Transverse colon (tissue), 4 donors: Measurements from ENCODE around the gene FAM151B. TPM values are rescaled to one million over a fixed set of nuclear protein-coding genes. Genes with fewer than 3 reads are reported as not detected.

Experiments used
- DNase-seq: peaks from one replicate; pipeline ENCODE4 v3.0.0-alpha.2; 2019
- H3K27ac ChIP-seq, 4 donors: fragments of 200-600 bp; sonication (generic); 2 replicates each; pipeline ENCODE4 v1.5.1; 2016 to 2018; ENCODE audit warnings: inconsistent platforms in 4 of 4
- H3K27me3 ChIP-seq: fragments of 200-600 bp; sonication (generic); 2 replicates; pipeline ENCODE4 v1.5.1; 2017; ENCODE audit warnings: inconsistent platforms
- H3K36me3 ChIP-seq, 4 donors: fragments of 200-600 bp; sonication (generic); 2 replicates each; pipeline ENCODE4 v1.5.1; 2017 to 2019; ENCODE audit warnings: inconsistent platforms in 4 of 4
- H3K4me1 ChIP-seq, 4 donors: fragments of 200-600 bp; sonication (generic); 2 replicates each; pipeline ENCODE4 v1.5.1; 2017 to 2020; ENCODE audit warnings: inconsistent platforms in 4 of 4
- H3K4me3 ChIP-seq, 4 donors: fragments of 200-600 bp; sonication (generic); 1 replicate in 1 of 4; 2 replicates in 3 of 4; pipeline versions ENCODE4 v1.5.1 to v1.6.1; 2017 to 2019; ENCODE audit warnings: inconsistent platforms in 4 of 4
- H3K9me3 ChIP-seq, 2 donors: fragments of 200-600 bp; sonication (generic); 2 replicates each; pipeline ENCODE4 v1.5.1; 2017 to 2019; ENCODE audit warnings: inconsistent platforms in 2 of 2
- EP300 ChIP-seq: sonication (generic); formaldehyde crosslinking; IDR thresholded peaks from one replicate; pipeline ENCODE4 v1.6.1; 2017; ENCODE audit warnings: antibody characterized with exemption, low read depth
- POLR2A ChIP-seq: fragments of 450-650 bp; IDR thresholded peaks from one replicate; pipeline ENCODE4 v1.6.1; 2016; ENCODE audit warnings: antibody characterized with exemption, mild to moderate bottlenecking, moderate library complexity
- POLR2AphosphoS5 ChIP-seq, 3 donors: sonication (generic); formaldehyde crosslinking; IDR thresholded peaks; one replicate each; pipeline ENCODE4 v1.6.1; 2016; ENCODE audit warnings: antibody characterized with exemption in 3 of 3
- WGBS, 2 donors: methylation state at CpG; one replicate each; pipeline ENCODE4 v1.1.5; 2018; ENCODE audit warnings: low coverage in 1 of 2; 5-methylcytosine and 5-hydroxymethylcytosine counted together
- in situ Hi-C, 4 donors: fragments of 200-750 bp; cut with MboI; loops; one replicate each; pipeline versions ENCODE4 v1.15.0 to v1.15.1; 2017; ENCODE audit warnings: low sequenced_read_pairs in 3 of 4, low pct_ligation_motif_present in 1 of 4, low pct_unique_long_range_greater_than_20kb in 1 of 4
- intact Hi-C: fragments of 100-400 bp; cut with DNase I; formaldehyde crosslinking; loops from one replicate; pipeline ENCODE4 v1.15.1; 2023; ENCODE audit warnings: low total_unique reads
- total RNA-seq, 4 donors: library from RNA; depleted of rRNA; stranded (reverse); fragments of >200 nt; gene quantifications; one replicate each; pipeline ENCODE4 v1.1.0, GENCODE V29; 2016
- TF ChIP-seq, protein P1 (sequence below), 5 experiments: fragments of 200-600 bp in 3 of 5; fragments of 450-650 bp in 2 of 5; sonication (generic) in 3 of 5; IDR thresholded peaks; 1 replicate in 2 of 5; 2 replicates in 3 of 5; pipeline ENCODE4 v1.5.1; 2016 to 2017; ENCODE audit warnings: antibody characterized with exemption in 5 of 5, inconsistent platforms in 3 of 5, mild to moderate bottlenecking in 2 of 5, moderate library complexity in 1 of 5

FAM151B gene
- total RNA-seq, 4 donors from 2014 or later, result 1.1 to 4.1 (median 3.8) TPM; not detected in 1

DNA sequence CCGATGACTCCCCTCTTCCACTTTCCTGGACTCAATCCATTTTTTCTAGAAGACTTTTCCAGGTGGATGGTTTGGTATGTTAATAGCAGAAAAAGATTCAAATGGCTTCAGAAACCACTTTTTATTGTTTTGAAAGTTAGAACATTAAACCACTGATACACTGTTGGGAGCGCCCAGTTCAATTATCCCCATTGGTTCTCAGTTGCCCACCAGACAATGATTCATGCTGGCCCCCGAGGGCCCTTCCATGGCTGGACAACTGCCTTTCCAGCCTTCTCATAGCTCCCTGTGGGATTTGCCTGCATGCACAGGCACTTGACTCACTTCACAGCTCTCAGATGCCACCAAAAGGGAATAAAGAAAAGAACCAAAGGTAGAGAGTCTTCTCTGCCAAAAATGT, 103.5 kb downstream of the FAM151B start:
- Histone ChIP-seq H3K4me3 (no peak overlapping the region), H3K36me3 (no peaks in the 10 kb centered on the region), H3K27ac (no peak overlapping the region), H3K27me3 (no peaks in the 10 kb centered on the region), H3K9me3 (no peaks in the 10 kb centered on the region), H3K4me1 (no peaks in the 10 kb centered on the region)
- intact Hi-C loops, result no loop called here
- DNase-seq, result no peak
- TF ChIP-seq, protein P1, sequence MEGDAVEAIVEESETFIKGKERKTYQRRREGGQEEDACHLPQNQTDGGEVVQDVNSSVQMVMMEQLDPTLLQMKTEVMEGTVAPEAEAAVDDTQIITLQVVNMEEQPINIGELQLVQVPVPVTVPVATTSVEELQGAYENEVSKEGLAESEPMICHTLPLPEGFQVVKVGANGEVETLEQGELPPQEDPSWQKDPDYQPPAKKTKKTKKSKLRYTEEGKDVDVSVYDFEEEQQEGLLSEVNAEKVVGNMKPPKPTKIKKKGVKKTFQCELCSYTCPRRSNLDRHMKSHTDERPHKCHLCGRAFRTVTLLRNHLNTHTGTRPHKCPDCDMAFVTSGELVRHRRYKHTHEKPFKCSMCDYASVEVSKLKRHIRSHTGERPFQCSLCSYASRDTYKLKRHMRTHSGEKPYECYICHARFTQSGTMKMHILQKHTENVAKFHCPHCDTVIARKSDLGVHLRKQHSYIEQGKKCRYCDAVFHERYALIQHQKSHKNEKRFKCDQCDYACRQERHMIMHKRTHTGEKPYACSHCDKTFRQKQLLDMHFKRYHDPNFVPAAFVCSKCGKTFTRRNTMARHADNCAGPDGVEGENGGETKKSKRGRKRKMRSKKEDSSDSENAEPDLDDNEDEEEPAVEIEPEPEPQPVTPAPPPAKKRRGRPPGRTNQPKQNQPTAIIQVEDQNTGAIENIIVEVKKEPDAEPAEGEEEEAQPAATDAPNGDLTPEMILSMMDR (IDR thresholded peaks at IDR 0.05), result no peak
- 87 to 100% methylated on average over 2 to 3 of the region's 3 CpGs for WGBS, 2 donors
- in situ Hi-C loops, result no loop called here

GRCh38 chr5:80592105-80592504, 104.2 kb downstream of the FAM151B start:
- H3K36me3 ChIP-seq, result no peaks in the 10 kb centered on the region
- 71 to 73% methylated on average over 1 of the region's 1 CpG for WGBS, 2 donors
- TF ChIP-seq POLR2A (no peak), POLR2AphosphoS5 (IDR thresholded peaks at IDR 0.05) (no peak), EP300 (no peak)
- TF ChIP-seq, protein P1 (IDR thresholded peaks at IDR 0.05), result no peak
- no peaks in the 10 kb centered on the region for H3K9me3 ChIP-seq
- no peaks in the 10 kb centered on the region for H3K4me1 ChIP-seq
- no peak for DNase-seq
- in situ Hi-C loops (no loop called here), intact Hi-C loops (no loop called here)
- no peak overlapping the region for H3K27ac ChIP-seq
- H3K27me3 ChIP-seq, result no peaks in the 10 kb centered on the region
- H3K4me3 ChIP-seq, result no peak overlapping the region

Other genes with a start within 250 kb of the FAM151B start
- 10 to 100 TPM; 40.6 to 90.4 (median 79.6) TPM for gene SERINC5, start 232.1 kb upstream of the FAM151B start, total RNA-seq
- gene SPZ1, start 168.1 kb upstream of the FAM151B start, total RNA-seq, result not detected
- 10 to 100 TPM; 24.3 to 64.0 (median 34.0) TPM for gene ZFYVE16, start 80.0 kb upstream of the FAM151B start, total RNA-seq
- gene ANKRD34B, start 82.2 kb downstream of the FAM151B start, total RNA-seq, result not detected
- 10 to 100 TPM in 3 of 4 donors, 1 to 10 TPM in 1; 6.4 to 22.2 (median 17.2) TPM for gene MSH3, start 166.6 kb downstream of the FAM151B start, total RNA-seq
- gene DHFR, start 166.9 kb downstream of the FAM151B start, total RNA-seq, result 10 to 100 TPM; 12.7 to 31.4 (median 26.8) TPM